ENCODE measurements around the gene CTCFL. TPM values are rescaled to one million over a fixed set of nuclear protein-coding genes. Genes with fewer than 3 reads are reported as not detected.

The CTCFL gene
- total RNA-seq, 1 donor from 2014 or later = not detected

- DNase-seq (ENCODE audit: low read depth) (no peak), FAIRE-seq (no peak)
- Histone ChIP-seq H3K27me3 (ENCODE audit: control insufficient read depth, insufficient read depth, low read length) (peaks cover 2% of the 10 kb centered on the region), H3K4me3 (ENCODE audit: low read depth, low read length) (no peak overlapping the region), H3K36me3 (ENCODE audit: control insufficient read depth, insufficient read depth, low read length) (no peaks in the 10 kb centered on the region)
- TF ChIP-seq CTCF (IDR thresholded peaks at IDR 0.05; ENCODE audit: insufficient read depth, low read length, severe bottlenecking) = no peak
These were observed 10.4 kb upstream of the CTCFL start for GRCh38 chr20:57535297-57535696.

- Histone ChIP-seq H3K36me3 (ENCODE audit: control insufficient read depth, insufficient read depth, low read length) (no peaks in the 10 kb centered on the region), H3K27me3 (ENCODE audit: control insufficient read depth, insufficient read depth, low read length) (peaks cover 4% of the 10 kb centered on the region), H3K4me3 (ENCODE audit: low read depth, low read length) (no peak overlapping the region)
- FAIRE-seq = no peak
- TF ChIP-seq CTCF (IDR thresholded peaks at IDR 0.05; ENCODE audit: insufficient read depth, low read length, severe bottlenecking) = no peak
- no peak for DNase-seq (ENCODE audit: low read depth)
These were observed 7.2 kb upstream of the CTCFL start for GRCh38 chr20:57532104-57532503.

- no peak for DNase-seq (ENCODE audit: low read depth)
- no peak for TF ChIP-seq CTCF (IDR thresholded peaks at IDR 0.05; ENCODE audit: insufficient read depth, low read length, severe bottlenecking)
- no peaks in the 10 kb centered on the region for H3K36me3 ChIP-seq (ENCODE audit: control insufficient read depth, insufficient read depth, low read length)
- no peak overlapping the region for H3K4me3 ChIP-seq (ENCODE audit: low read depth, low read length)
- H3K27me3 ChIP-seq (ENCODE audit: control insufficient read depth, insufficient read depth, low read length) = peaks cover 7% of the 10 kb centered on the region
- no peak for FAIRE-seq
These were observed 5.5 kb upstream of the CTCFL start for GRCh38 chr20:57530327-57530981.

- FAIRE-seq (no peak), DNase-seq (ENCODE audit: low read depth) (no peak)
- no peaks in the 10 kb centered on the region for H3K36me3 ChIP-seq (ENCODE audit: control insufficient read depth, insufficient read depth, low read length)
- peaks cover 7% of the 10 kb centered on the region for H3K27me3 ChIP-seq (ENCODE audit: control insufficient read depth, insufficient read depth, low read length)
- no peak for TF ChIP-seq CTCF (IDR thresholded peaks at IDR 0.05; ENCODE audit: insufficient read depth, low read length, severe bottlenecking)
- H3K4me3 ChIP-seq (ENCODE audit: low read depth, low read length) = no peak overlapping the region
These were observed 4.9 kb upstream of the CTCFL start for GRCh38 chr20:57529810-57530209.

GRCh38 chr20:57529160-57529585 lies 4.2 kb upstream of the CTCFL start:
- FAIRE-seq = no peak
- no peaks in the 10 kb centered on the region for H3K36me3 ChIP-seq (ENCODE audit: control insufficient read depth, insufficient read depth, low read length)
- no peak for DNase-seq (ENCODE audit: low read depth)
- no peak for TF ChIP-seq CTCF (IDR thresholded peaks at IDR 0.05; ENCODE audit: insufficient read depth, low read length, severe bottlenecking)
- no peak overlapping the region for H3K4me3 ChIP-seq (ENCODE audit: low read depth, low read length)
- peaks cover 7% of the 10 kb centered on the region for H3K27me3 ChIP-seq (ENCODE audit: control insufficient read depth, insufficient read depth, low read length)

- TF ChIP-seq CTCF (IDR thresholded peaks at IDR 0.05; ENCODE audit: insufficient read depth, low read length, severe bottlenecking) = no peak
- H3K27me3 ChIP-seq (ENCODE audit: control insufficient read depth, insufficient read depth, low read length) = peaks cover 7% of the 10 kb centered on the region
- no peaks in the 10 kb centered on the region for H3K36me3 ChIP-seq (ENCODE audit: control insufficient read depth, insufficient read depth, low read length)
- DNase-seq (ENCODE audit: low read depth) (no peak), FAIRE-seq (no peak)
- H3K4me3 ChIP-seq (ENCODE audit: low read depth, low read length) = no peak overlapping the region
These were observed 3.2 kb upstream of the CTCFL start for GRCh38 chr20:57528148-57528547.
